Occipital lobe (tissue), 2 donors: ENCODE data around the gene RNF130. TPM values are rescaled to one million over a fixed set of nuclear protein-coding genes. Genes with fewer than 3 reads are reported as not detected.

ENCODE experiments used
- DNase-seq: peaks from one replicate; lab custom pipeline; 2025; lab: John Stamatoyannopoulos, UW
- total RNA-seq: library from RNA; depleted of rRNA; stranded (reverse); fragments of >200 nt; gene quantifications from one replicate; pipeline ENCODE4 v1.2.3, GENCODE V29; 2014

Gene RNF130
- total RNA-seq, 1 donor from 2014 or later, result 78.0 TPM

DNA sequence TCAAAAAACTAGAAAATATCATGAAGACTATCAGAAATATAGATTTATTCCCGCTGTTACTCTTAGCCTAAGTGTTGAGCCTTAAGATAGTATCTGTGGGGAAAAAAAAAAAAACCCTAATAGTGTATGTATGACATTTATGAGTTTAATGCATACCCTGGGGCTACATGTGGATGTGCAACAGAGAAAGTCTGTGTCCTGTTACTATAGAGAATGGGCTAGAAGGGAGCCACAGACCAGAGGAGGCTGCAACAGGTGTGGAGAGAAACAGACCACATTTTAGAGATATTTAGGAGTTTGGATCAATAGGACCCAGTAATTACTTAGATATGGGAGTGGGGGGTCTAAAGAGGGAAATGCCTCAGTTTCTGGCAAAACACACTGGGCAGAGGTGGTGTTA is 15.4 kb downstream of the RNF130 start:
- no peak for DNase-seq

GRCh38 chr5:180054226-180054625 is 17.3 kb downstream of the RNF130 start:
- DNase-seq, result no peak

- DNase-seq, result no peak
These were observed 18.4 kb downstream of the RNF130 start for GRCh38 chr5:180053061-180053602.

GRCh38 chr5:180052211-180052818 is 19.2 kb downstream of the RNF130 start:
- DNase-seq, result no peak

DNA sequence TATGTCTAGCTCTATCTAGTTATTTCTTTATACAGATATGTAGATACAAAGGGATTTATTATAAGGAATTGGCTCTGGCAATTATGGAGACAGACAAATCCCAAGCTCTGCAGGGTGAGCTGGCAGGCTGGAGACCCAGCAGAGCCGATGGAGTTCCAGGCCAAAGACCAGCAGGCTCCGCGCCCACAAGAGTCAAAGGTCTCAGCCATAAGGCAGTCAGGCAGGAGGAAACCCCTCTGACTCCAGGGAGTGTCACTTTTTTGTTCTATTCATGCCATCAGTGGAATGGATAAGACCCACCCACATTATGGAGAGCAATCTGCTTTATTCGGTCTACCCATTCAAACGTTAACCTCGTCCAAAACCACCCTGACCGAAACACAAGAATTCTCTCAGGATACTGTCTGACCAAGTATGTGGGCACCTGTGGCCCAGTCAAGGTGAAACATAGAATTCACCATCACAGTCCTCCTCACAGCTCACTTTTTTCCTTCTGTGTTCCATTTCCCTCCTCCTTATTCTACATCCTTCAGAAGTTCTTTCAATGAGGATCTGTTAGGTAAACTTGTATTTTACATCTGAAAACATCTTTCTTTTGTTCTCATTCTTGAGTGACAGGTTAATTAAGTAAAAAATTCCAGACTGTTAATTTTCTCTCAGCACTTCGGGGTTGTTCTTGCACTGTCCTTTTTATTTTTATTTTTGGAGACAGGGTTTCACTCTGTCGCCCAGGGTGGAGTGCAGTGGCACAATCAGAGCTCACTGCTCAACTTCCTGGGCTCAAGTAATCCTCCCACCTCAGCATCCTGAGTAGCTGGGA is 21.2 kb downstream of the RNF130 start:
- DNase-seq, result no peak

- DNase-seq, result no peak
These were observed 22.4 kb downstream of the RNF130 start for GRCh38 chr5:180049185-180049548.

GRCh38 chr5:180047667-180048066 is 23.9 kb downstream of the RNF130 start:
- DNase-seq, result no peak

- no peak for DNase-seq
These were observed 24.9 kb downstream of the RNF130 start for GRCh38 chr5:180046656-180047055.

- no peak for DNase-seq
These were observed 25.6 kb downstream of the RNF130 start for GRCh38 chr5:180045889-180046499.

- no peak for DNase-seq
These were observed 28.2 kb downstream of the RNF130 start for GRCh38 chr5:180043377-180043776.

GRCh38 chr5:180041301-180042274 is 30.0 kb downstream of the RNF130 start:
- DNase-seq, result no peak

DNA sequence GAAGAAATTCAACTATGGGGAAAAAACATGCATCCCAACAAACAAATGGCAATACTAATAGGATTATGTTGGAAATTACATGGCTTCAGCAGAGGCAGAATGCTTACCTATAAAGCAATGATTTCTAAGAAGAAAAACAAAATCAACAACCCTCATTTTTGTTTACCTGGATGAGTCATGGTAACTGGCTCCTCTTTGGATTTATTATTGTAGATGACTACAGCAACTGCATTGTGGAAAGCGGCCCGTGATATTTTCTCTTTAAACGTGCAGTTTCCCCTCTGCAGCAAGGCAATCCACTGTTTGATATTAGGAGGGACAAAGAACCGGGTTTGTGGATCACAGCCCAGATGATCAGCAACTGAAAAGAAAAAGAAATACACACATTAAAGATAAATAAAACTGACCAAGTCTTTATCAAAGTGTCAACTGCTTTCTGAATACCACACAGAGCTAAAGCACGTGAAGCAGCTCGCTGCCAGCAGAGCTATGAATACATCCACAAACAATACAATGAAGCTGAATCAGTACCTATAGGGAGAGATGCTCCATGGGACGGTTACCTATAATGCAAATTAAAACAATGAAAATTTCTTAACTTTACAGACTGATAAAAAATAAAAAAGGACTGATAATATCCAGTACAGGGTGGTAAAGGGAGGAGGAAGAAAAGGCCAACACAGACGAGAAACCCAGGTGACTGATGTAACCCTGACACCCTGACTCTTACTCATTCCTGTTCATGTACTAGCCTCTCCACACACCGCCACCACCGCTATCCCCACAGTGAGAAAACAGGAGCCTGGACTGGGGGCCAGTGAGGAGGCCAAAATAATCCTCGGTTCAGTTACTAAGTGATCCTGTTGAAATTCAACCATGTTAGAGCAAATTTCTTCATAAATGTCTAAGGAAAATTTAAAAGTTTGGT is 31.0 kb downstream of the RNF130 start:
- no peak for DNase-seq

GRCh38 chr5:180035206-180035931 is 36.2 kb downstream of the RNF130 start:
- no peak for DNase-seq

DNA sequence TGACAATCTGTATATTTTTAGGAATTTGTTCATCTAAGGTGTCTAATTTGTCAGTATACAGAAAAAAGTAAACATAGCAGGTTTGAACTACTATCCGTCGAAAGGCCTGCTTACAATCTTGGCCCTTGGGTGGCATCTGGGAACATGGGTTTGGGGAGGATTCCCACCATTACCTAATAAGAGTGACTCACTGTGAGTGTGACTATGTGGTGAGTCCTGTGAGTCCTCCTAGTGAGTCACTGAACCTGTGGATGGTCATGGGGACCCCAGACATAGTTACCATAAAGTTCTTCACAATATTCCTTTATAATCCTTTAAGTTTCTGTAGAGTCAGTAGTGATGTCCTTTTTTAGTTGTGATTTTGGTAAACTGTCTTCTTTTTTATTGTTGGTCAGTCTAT is 37.0 kb downstream of the RNF130 start:
- no peak for DNase-seq

DNA sequence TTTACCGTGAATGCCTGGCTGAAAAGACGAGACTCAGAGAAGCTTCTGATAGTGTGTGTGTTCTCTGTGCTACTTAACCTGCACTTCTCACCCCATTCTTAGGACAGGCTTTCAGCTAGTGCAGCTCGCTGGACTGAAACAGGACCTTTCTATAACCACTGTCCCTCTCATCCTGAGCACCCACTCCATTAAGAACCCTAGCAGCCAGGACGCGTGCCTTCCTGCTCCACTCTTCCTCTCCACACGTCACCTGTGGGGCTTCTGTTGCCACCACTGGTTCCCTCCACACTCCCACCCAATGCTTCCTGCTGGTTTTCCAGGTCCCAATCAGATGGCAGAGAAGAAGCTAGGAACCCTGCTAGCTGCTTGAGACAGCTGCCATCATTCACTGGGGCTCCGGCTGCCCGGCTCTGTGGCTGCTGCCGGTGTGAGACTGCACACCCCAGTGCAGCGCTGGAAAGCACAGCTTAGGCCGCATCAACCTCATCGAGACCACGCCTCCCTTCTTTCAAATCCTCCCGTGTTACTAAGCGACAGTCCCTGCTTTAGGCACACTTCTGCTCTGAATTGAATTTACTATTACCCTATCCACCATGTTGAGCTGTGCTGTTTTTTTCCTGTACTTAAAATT is 44.0 kb downstream of the RNF130 start:
- no peak for DNase-seq

- DNase-seq, result no peak
These were observed 44.7 kb downstream of the RNF130 start for GRCh38 chr5:180026734-180027458.

- no peak for DNase-seq
These were observed 45.2 kb downstream of the RNF130 start for GRCh38 chr5:180026320-180026719.

DNA sequence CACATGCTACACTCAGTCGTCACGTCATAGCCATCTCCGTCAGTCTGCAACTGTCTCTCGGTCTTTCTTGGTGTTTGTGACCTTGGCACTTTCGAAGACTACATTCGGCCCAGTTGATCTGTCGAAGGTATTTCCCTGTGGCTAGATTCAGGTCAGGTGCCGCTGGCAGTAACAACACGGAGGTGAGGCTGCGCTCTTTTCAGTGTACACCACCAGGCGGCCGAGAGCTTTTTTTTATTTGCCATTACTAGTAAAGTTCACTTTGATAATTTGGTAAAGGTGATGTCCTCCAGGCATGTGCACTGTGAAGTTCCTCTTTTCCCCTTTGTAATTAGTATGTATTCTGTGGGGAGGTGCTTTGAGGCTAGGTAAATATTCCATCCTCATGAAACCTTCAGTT is 49.7 kb downstream of the RNF130 start:
- no peak for DNase-seq
